ENCODE measurements around the gene SMAD4. TPM values are rescaled to one million over a fixed set of nuclear protein-coding genes. Genes with fewer than 3 reads are reported as not detected.

The SMAD4 gene
- total RNA-seq, 1 experiment from 2014 or later: 96.7 TPM

- no peak for DNase-seq
- H3K9me3 Mint-ChIP-seq (ENCODE audit: low read depth, unreplicated experiment): no peaks in the 10 kb centered on the region
- no TSS peak for BruUV-seq (replicated peaks)
- H3K4me3 Mint-ChIP-seq (ENCODE audit: low read depth, unreplicated experiment): no peak overlapping the region
- H3K4me1 Mint-ChIP-seq (ENCODE audit: low read depth, unreplicated experiment): peaks cover 49% of the 10 kb centered on the region
- CTCF ChIA-PET: interaction anchor here (1.0 kb wide), 1 partner anchor 9 kb away, joined by 3 read pairs; the partner anchor contains the start of gene SMAD4
- TF ChIP-seq, protein P1, sequence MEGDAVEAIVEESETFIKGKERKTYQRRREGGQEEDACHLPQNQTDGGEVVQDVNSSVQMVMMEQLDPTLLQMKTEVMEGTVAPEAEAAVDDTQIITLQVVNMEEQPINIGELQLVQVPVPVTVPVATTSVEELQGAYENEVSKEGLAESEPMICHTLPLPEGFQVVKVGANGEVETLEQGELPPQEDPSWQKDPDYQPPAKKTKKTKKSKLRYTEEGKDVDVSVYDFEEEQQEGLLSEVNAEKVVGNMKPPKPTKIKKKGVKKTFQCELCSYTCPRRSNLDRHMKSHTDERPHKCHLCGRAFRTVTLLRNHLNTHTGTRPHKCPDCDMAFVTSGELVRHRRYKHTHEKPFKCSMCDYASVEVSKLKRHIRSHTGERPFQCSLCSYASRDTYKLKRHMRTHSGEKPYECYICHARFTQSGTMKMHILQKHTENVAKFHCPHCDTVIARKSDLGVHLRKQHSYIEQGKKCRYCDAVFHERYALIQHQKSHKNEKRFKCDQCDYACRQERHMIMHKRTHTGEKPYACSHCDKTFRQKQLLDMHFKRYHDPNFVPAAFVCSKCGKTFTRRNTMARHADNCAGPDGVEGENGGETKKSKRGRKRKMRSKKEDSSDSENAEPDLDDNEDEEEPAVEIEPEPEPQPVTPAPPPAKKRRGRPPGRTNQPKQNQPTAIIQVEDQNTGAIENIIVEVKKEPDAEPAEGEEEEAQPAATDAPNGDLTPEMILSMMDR (IDR thresholded peaks at IDR 0.05; ENCODE audit: unreplicated experiment): no peak
- no peak overlapping the region for H3K27ac Mint-ChIP-seq (ENCODE audit: unreplicated experiment)
- intact Hi-C loops (cut with micrococcal nuclease; ENCODE audit: unreplicated experiment): no loop called here
- H3K36me3 Mint-ChIP-seq (ENCODE audit: insufficient read depth, unreplicated experiment): peaks cover 13% of the 10 kb centered on the region
- no peaks in the 10 kb centered on the region for H3K27me3 Mint-ChIP-seq (ENCODE audit: unreplicated experiment)
Measured at GRCh38 chr18:51039138-51040112, 9.4 kb downstream of the SMAD4 start.

DNA sequence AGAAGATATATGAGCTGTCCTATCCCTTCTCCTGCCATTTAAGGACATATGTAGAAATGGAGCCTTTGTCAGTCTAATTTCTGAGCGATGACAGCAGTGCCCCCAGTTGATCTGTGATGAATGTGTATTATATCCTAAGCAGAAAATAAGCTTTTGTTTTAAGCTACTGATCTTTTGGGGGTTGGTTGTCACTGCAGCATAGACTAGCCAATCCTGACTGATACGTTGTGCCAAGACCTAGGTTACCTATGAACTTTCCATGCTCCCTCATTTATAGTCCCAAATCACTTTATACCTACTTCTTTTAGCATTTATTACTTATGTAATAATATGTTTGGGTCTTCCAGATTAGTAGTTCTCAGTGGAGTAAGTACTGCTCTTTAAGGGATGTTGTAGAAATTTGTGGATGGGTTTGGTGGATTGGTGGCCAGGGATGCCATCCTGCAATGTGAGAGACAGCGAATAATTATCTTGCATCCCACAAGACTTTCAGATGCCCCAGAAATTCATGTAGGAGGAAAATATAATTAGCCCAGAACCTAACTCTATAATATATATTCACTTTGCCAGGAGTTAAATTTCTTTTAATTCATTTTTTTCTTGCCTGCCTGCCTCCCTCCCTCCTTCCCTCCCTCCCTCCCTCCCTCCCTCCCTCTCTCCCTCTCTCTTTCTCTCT is 11.8 kb downstream of the SMAD4 start:
- CTCF ChIA-PET: interaction anchor here (0.6 kb wide), 1 partner anchor 1091 kb away, joined by 5 read pairs; no protein-coding TSS in a partner anchor
- TF ChIP-seq, protein P1 (IDR thresholded peaks at IDR 0.05; ENCODE audit: unreplicated experiment): no peak
- Mint-ChIP-seq H3K4me1 (ENCODE audit: low read depth, unreplicated experiment) (peaks cover 50% of the 10 kb centered on the region), H3K27me3 (ENCODE audit: unreplicated experiment) (no peaks in the 10 kb centered on the region), H3K36me3 (ENCODE audit: insufficient read depth, unreplicated experiment) (peaks cover 5% of the 10 kb centered on the region), H3K9me3 (ENCODE audit: low read depth, unreplicated experiment) (no peaks in the 10 kb centered on the region), H3K27ac (ENCODE audit: unreplicated experiment) (no peak overlapping the region), H3K4me3 (ENCODE audit: low read depth, unreplicated experiment) (no peak overlapping the region)
- no TSS peak for BruUV-seq (replicated peaks)
- intact Hi-C loops (cut with micrococcal nuclease; ENCODE audit: unreplicated experiment): no loop called here
- DNase-seq: no peak

GRCh38 chr18:51044928-51045585 is 15.0 kb downstream of the SMAD4 start:
- no TSS peak for BruUV-seq (replicated peaks)
- Mint-ChIP-seq H3K27me3 (ENCODE audit: unreplicated experiment) (no peaks in the 10 kb centered on the region), H3K4me3 (ENCODE audit: low read depth, unreplicated experiment) (peak overlapping the region; percentile 1), H3K27ac (ENCODE audit: unreplicated experiment) (no peak overlapping the region), H3K36me3 (ENCODE audit: insufficient read depth, unreplicated experiment) (peaks cover 4% of the 10 kb centered on the region), H3K9me3 (ENCODE audit: low read depth, unreplicated experiment) (no peaks in the 10 kb centered on the region), H3K4me1 (ENCODE audit: low read depth, unreplicated experiment) (peaks cover 36% of the 10 kb centered on the region)
- TF ChIP-seq, protein P1 (IDR thresholded peaks at IDR 0.05; ENCODE audit: unreplicated experiment): no peak
- intact Hi-C loops (cut with micrococcal nuclease; ENCODE audit: unreplicated experiment): no loop called here
- CTCF ChIA-PET: no interaction called here
- no peak for DNase-seq

GRCh38 chr18:51048190-51048589 is 18.2 kb downstream of the SMAD4 start:
- Mint-ChIP-seq H3K36me3 (ENCODE audit: insufficient read depth, unreplicated experiment) (peaks cover 19% of the 10 kb centered on the region), H3K27ac (ENCODE audit: unreplicated experiment) (no peak overlapping the region), H3K27me3 (ENCODE audit: unreplicated experiment) (no peaks in the 10 kb centered on the region), H3K4me3 (ENCODE audit: low read depth, unreplicated experiment) (no peak overlapping the region), H3K4me1 (ENCODE audit: low read depth, unreplicated experiment) (peaks cover 18% of the 10 kb centered on the region), H3K9me3 (ENCODE audit: low read depth, unreplicated experiment) (no peaks in the 10 kb centered on the region)
- BruUV-seq (replicated peaks): no TSS peak
- DNase-seq: no peak
- TF ChIP-seq, protein P1 (IDR thresholded peaks at IDR 0.05; ENCODE audit: unreplicated experiment): no peak
- CTCF ChIA-PET: no interaction called here
- intact Hi-C loops (cut with micrococcal nuclease; ENCODE audit: unreplicated experiment): no loop called here
